GM12891 (cell line): ENCODE data around the gene NTN3.

Experiments
- POLR2A ChIP-seq: IDR thresholded peaks from 2 replicates; pipeline ENCODE4 v1.6.1; 2011; ENCODE audit warnings: low read depth, low read length, control low read depth
- POLR2AphosphoS5 ChIP-seq: IDR thresholded peaks from 2 replicates; pipeline ENCODE4 v1.6.1; 2011; ENCODE audit warnings: low read depth, low read length, control low read depth
- TAF1 ChIP-seq: IDR thresholded peaks from 2 replicates; pipeline ENCODE4 v1.6.1; 2011; ENCODE audit warnings: low read depth, low read length, control low read depth

- TF ChIP-seq POLR2A (no peak), POLR2AphosphoS5 (no peak), TAF1 (no peak)
Measured at GRCh38 chr16:2457267-2457666, 13.8 kb upstream of the NTN3 start.
